GM23248 (cell line): ENCODE results near the gene CDR2.

Experiments
- EZH2 ChIP-seq: fragments of 200-600 bp; sonication (generic); IDR thresholded peaks from 2 replicates; pipeline ENCODE4 v1.6.1; 2018; ENCODE audit warnings: antibody characterized with exemption, mild to moderate bottlenecking; ENCODE audit not compliant: insufficient read depth, poor library complexity, severe bottlenecking
- EZH2phosphoT487 ChIP-seq: fragments of 200-600 bp; sonication (generic); IDR thresholded peaks from 2 replicates; pipeline ENCODE4 v1.6.1; 2018; ENCODE audit warnings: antibody characterized with exemption, moderate library complexity, mild to moderate bottlenecking, low read depth; ENCODE audit not compliant: insufficient read depth

DNA sequence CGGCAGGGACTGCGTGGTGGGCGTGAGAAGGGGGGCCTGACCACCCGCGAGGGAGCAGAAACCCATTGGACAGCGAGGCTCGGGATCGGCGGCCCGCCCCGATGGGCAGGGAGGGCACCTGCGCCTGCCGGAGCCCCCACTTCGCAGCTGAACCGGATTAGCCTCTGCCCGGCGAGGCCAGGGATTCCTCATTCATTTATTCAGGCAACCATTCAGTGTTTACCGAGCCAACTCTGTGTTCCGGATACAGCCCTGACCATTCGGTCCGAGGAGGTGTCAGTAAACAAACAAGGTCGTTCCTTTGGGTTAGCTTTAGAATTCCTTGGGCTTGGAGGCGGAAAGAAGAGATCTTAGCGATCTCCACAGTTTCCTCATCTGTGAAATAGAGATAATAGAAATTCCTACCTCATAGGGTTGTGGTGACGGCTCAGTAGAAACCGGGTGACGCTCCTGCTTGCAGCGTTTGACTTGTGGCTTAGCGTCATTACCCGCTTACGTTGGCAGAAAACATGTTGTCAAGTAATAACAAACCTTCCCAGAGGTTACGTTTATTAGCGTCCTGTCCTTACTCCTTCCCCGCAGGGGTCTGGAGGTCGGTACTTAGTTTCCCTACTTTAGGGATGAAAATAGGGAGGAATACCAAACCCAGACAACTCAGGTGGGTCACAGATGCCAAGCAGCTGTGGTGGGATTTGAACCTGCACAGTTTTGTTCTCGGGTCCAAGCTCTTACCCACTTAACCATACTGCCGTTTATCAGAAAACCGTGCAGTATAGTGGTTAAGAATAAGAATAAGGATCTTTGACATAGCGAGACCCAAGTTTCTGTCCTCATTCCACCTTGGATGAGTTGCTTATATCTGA is 76.3 kb downstream of the CDR2 start:
- TF ChIP-seq EZH2 (no peak), EZH2phosphoT487 (no peak)
